ENCODE results near the gene PTPRQ. TPM values are rescaled to one million over a fixed set of nuclear protein-coding genes. Genes with fewer than 3 reads are reported as not detected.

The PTPRQ gene
- total and polyA plus RNA-seq, 2 of the 8 experiments (the other 6 are each of a cell fraction or from before 2014, with no cell fraction given), result not detected

- Histone ChIP-seq H3K4me1 (replicated peaks in 1 of 4; ENCODE audit: control insufficient read depth in 3 of 4, insufficient read depth in 4 of 4, low read length in 3 of 4) (no peaks in the 10 kb centered on the region), H3K27ac (ENCODE audit: low read depth, low read length) (no peak overlapping the region), H2BK20ac (ENCODE audit: low read length) (no peak overlapping the region), H2BK5ac (ENCODE audit: low read depth, low read length) (no peak overlapping the region), H3K23ac (ENCODE audit: insufficient read length) (no peak overlapping the region), H3K56ac (replicated peaks; ENCODE audit: insufficient read length, low read depth, low read length) (no peak overlapping the region), H3K79me2 (ENCODE audit: control insufficient read depth in 1 of 2, insufficient read depth in 2 of 2, low read length in 2 of 2) (no peaks in the 10 kb centered on the region), H4K8ac (ENCODE audit: extremely low read depth, insufficient read depth, low read length) (no peak overlapping the region), H2AFZ (ENCODE audit: low read length) (no peak overlapping the region), H3K4me3 (ENCODE audit: extremely low read depth in 1 of 4, insufficient read depth in 2 of 4, low read depth in 3 of 4, low read length in 4 of 4) (no peak overlapping the region), H3K9ac (replicated peaks in 1 of 4; ENCODE audit: extremely low read depth in 1 of 4, low read depth in 3 of 4, low read length in 3 of 4) (no peak overlapping the region), H4K5ac (ENCODE audit: insufficient read length, low read depth, low read length) (no peak overlapping the region), H3K4me2 (ENCODE audit: insufficient read depth in 1 of 2, low read depth in 2 of 2, low read length in 2 of 2) (no peak overlapping the region), H3K18ac (ENCODE audit: extremely low read depth, low read length) (no peak overlapping the region), H2AK5ac (ENCODE audit: low read depth, low read length) (no peak overlapping the region), H2BK15ac (ENCODE audit: low read length) (no peak overlapping the region), H4K91ac (replicated peaks; ENCODE audit: insufficient read length, low read length) (no peak overlapping the region), H4K20me1 (replicated peaks in 1 of 2; ENCODE audit: control insufficient read depth in 1 of 2, insufficient read depth in 2 of 2, low read length in 2 of 2) (no peaks in the 10 kb centered on the region), H3K4ac (replicated peaks; ENCODE audit: insufficient read length, low read depth, low read length) (no peak overlapping the region), H3K9me3 (ENCODE audit: insufficient read depth in 2 of 2, low read depth in 1 of 2, low read length in 1 of 2) (no peaks in the 10 kb centered on the region), H3K36me3 (ENCODE audit: control insufficient read depth in 2 of 4, insufficient read depth in 4 of 4, low read length in 3 of 4) (no peaks in the 10 kb centered on the region), H3K14ac (ENCODE audit: insufficient read length) (no peak overlapping the region), H3K23me2 (ENCODE audit: low read depth, low read length) (no peaks in the 10 kb centered on the region), H2BK12ac (ENCODE audit: low read depth, low read length) (no peak overlapping the region), H3K27me3 (replicated peaks in 1 of 4; ENCODE audit: control insufficient read depth in 3 of 4, extremely low read depth in 1 of 4, insufficient read depth in 3 of 4, low read length in 3 of 4) (no peaks in the 10 kb centered on the region), H3K79me1 (ENCODE audit: low read depth, low read length) (no peaks in the 10 kb centered on the region), H2BK120ac (replicated peaks; ENCODE audit: low read depth, low read length) (no peak overlapping the region)
- ChIA-PET POLR2A (ENCODE audit: partially characterized antibody) (no interaction called here), CTCF (ENCODE audit: partially characterized antibody) (no interaction called here)
- no peak for TF ChIP-seq TEAD4 (IDR thresholded peaks at IDR 0.05; ENCODE audit: low read depth, low read length)
- TF ChIP-seq TAF7 (optimal IDR thresholded peaks at IDR 0.05; ENCODE audit: borderline replicate concordance, low read depth, low read length), result no peak
- DNase-seq (ENCODE audit: low read depth in 1 of 2, low spot score in 2 of 2), result no peak
- 85% methylated on average over 2 of the region's 2 CpGs; no CpG with 5 or more reads in 1 of the 2 experiments for WGBS, 2 experiments (ENCODE audit: extremely low coverage in 1 of 2, insufficient coverage in 1 of 2, insufficient read length in 1 of 2, insufficient replicate concordance in 2 of 2, low coverage in 1 of 2, low lambda C conversion rate in 2 of 2, missing lambda C conversion rate in 1 of 2)
- FAIRE-seq, result no peak
Measured at GRCh38 chr12:80504389-80505163, 60.5 kb downstream of the PTPRQ start.

All from H1 (cell line).